Esophagus mucosa (tissue), 1 donor: Measurements from ENCODE around the gene HSPB6. TPM values are rescaled to one million over a fixed set of nuclear protein-coding genes. Genes with fewer than 3 reads are reported as not detected.

Source experiments
- ATAC-seq: fragments of 200-7000 bp; cut with Tn5 transposase; one replicate; pipeline ENCODE4 v1.9.1; 2020
- total RNA-seq: library from RNA; stranded (reverse); gene quantifications from one replicate; pipeline ENCODE4 v1.2.4, GENCODE V29; 2023
- donor health status: DM: yes; HTN: yes; CAD: no.

Gene HSPB6
- total RNA-seq, 1 donor from 2014 or later: 2.6 TPM

DNA sequence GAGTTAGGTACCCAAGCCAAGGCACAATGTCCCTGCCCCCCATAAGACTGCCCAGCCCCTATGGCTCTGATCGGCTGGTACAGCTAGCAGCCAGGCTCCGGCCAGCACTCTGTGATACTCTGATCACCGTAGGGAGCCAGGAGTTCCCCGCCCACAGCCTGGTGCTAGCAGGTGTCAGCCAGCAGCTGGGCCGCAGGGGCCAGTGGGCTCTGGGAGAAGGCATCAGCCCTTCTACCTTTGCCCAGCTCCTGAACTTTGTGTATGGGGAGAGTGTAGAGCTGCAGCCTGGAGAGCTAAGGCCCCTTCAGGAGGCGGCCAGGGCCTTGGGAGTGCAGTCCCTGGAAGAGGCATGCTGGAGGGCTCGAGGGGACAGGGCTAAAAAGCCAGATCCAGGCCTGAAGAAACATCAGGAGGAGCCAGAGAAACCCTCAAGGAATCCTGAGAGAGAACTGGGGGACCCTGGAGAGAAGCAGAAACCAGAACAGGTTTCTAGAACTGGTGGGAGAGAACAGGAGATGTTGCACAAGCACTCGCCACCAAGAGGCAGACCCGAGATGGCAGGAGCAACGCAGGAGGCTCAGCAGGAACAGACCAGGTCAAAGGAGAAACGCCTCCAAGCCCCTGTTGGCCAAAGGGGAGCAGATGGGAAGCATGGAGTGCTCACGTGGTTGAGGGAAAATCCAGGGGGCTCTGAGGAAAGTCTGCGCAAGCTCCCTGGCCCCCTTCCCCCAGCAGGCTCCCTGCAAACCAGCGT lies 42.1 kb downstream of the HSPB6 start:
- no peak for ATAC-seq

- no peak for ATAC-seq
Observed at GRCh38 chr19:35713904-35714495, 42.8 kb downstream of the HSPB6 start.

DNA sequence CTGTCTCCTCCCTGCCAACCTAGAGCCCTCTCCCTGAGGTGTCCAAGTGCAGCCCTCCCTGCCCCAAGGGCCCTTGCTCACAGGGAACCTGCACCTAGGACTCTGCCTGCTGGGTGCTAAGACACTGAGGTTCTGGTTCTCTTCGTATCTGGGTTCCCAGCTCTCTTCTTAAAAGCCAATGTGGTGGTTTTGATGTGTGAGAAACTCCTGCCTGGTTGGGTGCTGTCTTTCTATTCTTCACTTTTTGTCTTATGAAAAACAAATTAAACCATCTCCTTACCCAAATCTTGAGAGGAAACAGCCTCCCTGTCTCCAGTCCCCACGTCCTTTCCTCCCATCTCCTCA lies 43.4 kb downstream of the HSPB6 start:
- no peak for ATAC-seq

- no peak for ATAC-seq
Observed at GRCh38 chr19:35712567-35713505, 44.0 kb downstream of the HSPB6 start.

DNA sequence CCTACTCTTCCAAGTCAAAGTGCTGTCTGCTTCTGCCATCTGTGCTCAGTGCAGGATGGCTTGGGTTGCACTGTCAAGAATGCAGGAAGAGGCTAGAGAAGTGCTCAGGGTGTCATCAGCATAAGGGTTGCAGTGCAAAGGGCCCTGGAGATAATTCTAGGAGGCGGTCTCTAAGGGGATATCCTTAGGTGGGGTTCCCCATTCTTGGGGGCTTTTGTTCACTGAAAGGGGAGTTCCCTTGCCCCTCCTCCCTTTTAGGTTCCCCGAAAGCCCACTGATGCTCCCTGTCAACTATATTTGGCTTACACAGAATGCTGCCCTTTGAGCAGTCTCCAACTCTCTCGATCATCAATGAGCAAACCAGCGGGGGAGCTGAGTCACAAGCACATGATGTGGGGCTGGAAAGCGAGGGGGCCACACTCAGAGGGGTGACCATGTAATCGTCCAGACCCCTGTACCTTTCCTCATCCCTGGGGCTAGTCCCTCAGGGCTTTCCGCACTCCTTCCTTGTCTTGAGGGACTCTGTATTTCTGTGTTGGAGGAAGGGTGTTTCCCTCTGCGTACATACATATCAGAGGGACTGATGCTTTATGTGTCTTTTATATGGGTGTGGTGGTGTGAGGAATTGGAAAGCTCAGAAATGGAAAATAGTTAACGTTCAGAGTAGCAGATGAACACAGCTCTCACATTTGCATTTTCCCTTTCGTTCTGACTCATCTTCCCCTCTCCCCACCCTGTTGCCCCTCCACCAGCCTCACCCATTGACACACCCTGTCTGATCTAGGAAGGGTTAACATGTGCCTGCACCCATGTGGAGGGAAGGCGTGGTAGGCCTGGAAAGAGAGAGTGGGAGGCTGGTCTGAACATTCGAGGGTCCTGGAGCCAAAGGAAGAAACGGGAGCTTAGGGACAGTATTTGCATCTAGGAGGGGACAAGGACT lies 45.8 kb downstream of the HSPB6 start:
- ATAC-seq: peak; percentile 51

GRCh38 chr19:35708391-35708790 lies 48.4 kb downstream of the HSPB6 start:
- peak; percentile 22 for ATAC-seq

Other genes starting within 250 kb of the HSPB6 start
- 406 TPM for gene DMKN, start 243.4 kb downstream of the HSPB6 start, total RNA-seq
- 1,433 TPM for gene SBSN, start 228.7 kb downstream of the HSPB6 start, total RNA-seq
- not detected for gene GAPDHS, start 223.6 kb downstream of the HSPB6 start, total RNA-seq
- 87.7 TPM for gene TMEM147, start 211.4 kb downstream of the HSPB6 start, total RNA-seq
- not detected for gene ATP4A, start 193.4 kb downstream of the HSPB6 start, total RNA-seq
- gene PMIS2, start 170.9 kb downstream of the HSPB6 start, total RNA-seq: not detected
- gene HAUS5, start 144.3 kb downstream of the HSPB6 start, total RNA-seq: 15.4 TPM
- gene RBM42, start 128.0 kb downstream of the HSPB6 start, total RNA-seq: 52.7 TPM
- gene ETV2, start 115.3 kb downstream of the HSPB6 start, total RNA-seq: 2.2 TPM
- gene COX6B1, start 108.7 kb downstream of the HSPB6 start, total RNA-seq: 553 TPM
- gene UPK1A, start 90.5 kb downstream of the HSPB6 start, total RNA-seq: 3.8 TPM
- not detected for gene ZBTB32, start 52.5 kb downstream of the HSPB6 start, total RNA-seq
- 21.1 TPM for gene KMT2B, start 39.0 kb downstream of the HSPB6 start, total RNA-seq
- 2.4 TPM for gene IGFLR1, start 14.6 kb downstream of the HSPB6 start, total RNA-seq
- gene U2AF1L4, start 11.6 kb downstream of the HSPB6 start, total RNA-seq: 10.1 TPM
- 56.9 TPM for gene PSENEN, start 11.4 kb downstream of the HSPB6 start, total RNA-seq
- gene LIN37, start 8.5 kb downstream of the HSPB6 start, total RNA-seq: 3.0 TPM
- 14.7 TPM for gene PROSER3, start 1.1 kb upstream of the HSPB6 start, total RNA-seq
- gene ARHGAP33, start 18.5 kb upstream of the HSPB6 start, total RNA-seq: 3.9 TPM
- gene PRODH2, start 55.8 kb upstream of the HSPB6 start, total RNA-seq: not detected
- gene NPHS1, start 95.5 kb upstream of the HSPB6 start, total RNA-seq: not detected
- gene KIRREL2, start 99.9 kb upstream of the HSPB6 start, total RNA-seq: 0.24 TPM
- gene APLP1, start 111.5 kb upstream of the HSPB6 start, total RNA-seq: 0.84 TPM
- gene NFKBID, start 143.5 kb upstream of the HSPB6 start, total RNA-seq: 4.2 TPM
- 0.96 TPM for gene HCST, start 145.5 kb upstream of the HSPB6 start, total RNA-seq
- gene TYROBP, start 151.3 kb upstream of the HSPB6 start, total RNA-seq: 4.1 TPM
- 7.7 TPM for gene LRFN3, start 179.3 kb upstream of the HSPB6 start, total RNA-seq
- gene SDHAF1, start 238.2 kb upstream of the HSPB6 start, total RNA-seq: 10.2 TPM